Lower leg skin (tissue), 4 donors: Measurements from ENCODE around the gene CLEC16A. TPM values are rescaled to one million over a fixed set of nuclear protein-coding genes. Genes with fewer than 3 reads are reported as not detected.

Source experiments
- DNase-seq, 2 donors: peaks; one replicate each; pipeline ENCODE4 v3.0.0-alpha.2; 2019; ENCODE audit warnings: low spot score in 2 of 2
- H3K4me3 ChIP-seq: fragments of 200-600 bp; sonication (generic); 2 replicates; pipeline ENCODE4 v1.5.1; 2017; ENCODE audit warnings: mild to moderate bottlenecking, low read depth; ENCODE audit not compliant: poor library complexity, severe bottlenecking
- POLR2A ChIP-seq, 2 donors: fragments of 450-650 bp; IDR thresholded peaks; one replicate each; pipeline ENCODE4 v1.6.1; 2016 to 2017; ENCODE audit warnings: antibody characterized with exemption in 2 of 2, mild to moderate bottlenecking in 1 of 2, moderate library complexity in 1 of 2
- WGBS, 2 donors: methylation state at CpG; one replicate each; pipeline ENCODE4 v1.1.5; 2018; 5-methylcytosine and 5-hydroxymethylcytosine counted together
- intact Hi-C: fragments of 100-400 bp; cut with DNase I; formaldehyde crosslinking; loops from one replicate; pipeline ENCODE4 v1.15.0; 2023; ENCODE audit warnings: low total_unique reads
- total RNA-seq, 4 donors: library from RNA; depleted of rRNA; stranded (reverse); fragments of >200 nt; gene quantifications; one replicate each; pipeline ENCODE4 v1.1.0, GENCODE V29; 2016
- TF ChIP-seq, protein P1 (sequence below), 3 donors: fragments of 450-650 bp; IDR thresholded peaks; one replicate each; pipeline ENCODE4 v1.5.1; 2016; ENCODE audit warnings: antibody characterized with exemption in 3 of 3, mild to moderate bottlenecking in 3 of 3, moderate library complexity in 2 of 3

Gene CLEC16A
- total RNA-seq, 4 donors from 2014 or later: 26.8 to 30.0 (median 29.5) TPM

DNA sequence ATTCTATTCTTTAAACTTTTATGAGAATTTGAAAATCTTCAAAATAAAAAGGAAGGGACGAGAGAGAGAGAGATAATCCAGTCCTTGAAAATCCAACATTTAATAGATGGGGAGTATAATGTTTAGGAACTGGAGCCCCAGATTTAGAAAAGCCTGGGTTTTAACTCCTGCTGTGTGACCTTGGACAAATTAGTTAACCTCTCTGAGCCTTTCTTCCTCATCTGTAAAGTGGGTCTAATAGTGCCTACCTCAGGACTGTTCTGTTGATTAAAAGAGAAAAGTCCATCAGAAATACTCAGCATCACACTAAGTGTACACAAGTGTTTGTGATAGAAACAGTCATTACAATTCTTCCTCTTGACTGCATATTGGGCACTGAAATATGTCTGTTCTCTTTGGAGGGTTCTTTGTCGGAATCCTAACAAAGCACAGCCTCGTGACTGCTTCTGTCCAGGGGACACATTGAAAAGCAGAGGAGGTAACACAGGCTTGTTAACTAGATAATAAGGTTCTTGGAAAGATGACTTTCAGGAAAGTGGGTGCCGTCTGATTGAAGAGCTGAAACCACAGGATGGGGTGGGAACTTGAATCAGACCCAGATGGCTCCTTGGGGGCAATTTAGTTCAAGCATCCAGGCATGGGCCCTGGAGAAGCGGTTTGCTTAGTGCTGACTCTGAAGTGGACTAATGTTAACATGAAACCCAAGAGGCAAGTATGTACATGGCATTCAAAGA is 128.2 kb downstream of the CLEC16A start:
- TF ChIP-seq, protein P1, sequence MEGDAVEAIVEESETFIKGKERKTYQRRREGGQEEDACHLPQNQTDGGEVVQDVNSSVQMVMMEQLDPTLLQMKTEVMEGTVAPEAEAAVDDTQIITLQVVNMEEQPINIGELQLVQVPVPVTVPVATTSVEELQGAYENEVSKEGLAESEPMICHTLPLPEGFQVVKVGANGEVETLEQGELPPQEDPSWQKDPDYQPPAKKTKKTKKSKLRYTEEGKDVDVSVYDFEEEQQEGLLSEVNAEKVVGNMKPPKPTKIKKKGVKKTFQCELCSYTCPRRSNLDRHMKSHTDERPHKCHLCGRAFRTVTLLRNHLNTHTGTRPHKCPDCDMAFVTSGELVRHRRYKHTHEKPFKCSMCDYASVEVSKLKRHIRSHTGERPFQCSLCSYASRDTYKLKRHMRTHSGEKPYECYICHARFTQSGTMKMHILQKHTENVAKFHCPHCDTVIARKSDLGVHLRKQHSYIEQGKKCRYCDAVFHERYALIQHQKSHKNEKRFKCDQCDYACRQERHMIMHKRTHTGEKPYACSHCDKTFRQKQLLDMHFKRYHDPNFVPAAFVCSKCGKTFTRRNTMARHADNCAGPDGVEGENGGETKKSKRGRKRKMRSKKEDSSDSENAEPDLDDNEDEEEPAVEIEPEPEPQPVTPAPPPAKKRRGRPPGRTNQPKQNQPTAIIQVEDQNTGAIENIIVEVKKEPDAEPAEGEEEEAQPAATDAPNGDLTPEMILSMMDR (IDR thresholded peaks at IDR 0.05): no peak
- TF ChIP-seq POLR2A (IDR thresholded peaks at IDR 0.05): no peak
- intact Hi-C loops: no loop called here
- no peak overlapping the region for H3K4me3 ChIP-seq
- 75 to 83% methylated on average over 5 of the region's 5 CpGs for WGBS, 2 donors
- DNase-seq: no peak

DNA sequence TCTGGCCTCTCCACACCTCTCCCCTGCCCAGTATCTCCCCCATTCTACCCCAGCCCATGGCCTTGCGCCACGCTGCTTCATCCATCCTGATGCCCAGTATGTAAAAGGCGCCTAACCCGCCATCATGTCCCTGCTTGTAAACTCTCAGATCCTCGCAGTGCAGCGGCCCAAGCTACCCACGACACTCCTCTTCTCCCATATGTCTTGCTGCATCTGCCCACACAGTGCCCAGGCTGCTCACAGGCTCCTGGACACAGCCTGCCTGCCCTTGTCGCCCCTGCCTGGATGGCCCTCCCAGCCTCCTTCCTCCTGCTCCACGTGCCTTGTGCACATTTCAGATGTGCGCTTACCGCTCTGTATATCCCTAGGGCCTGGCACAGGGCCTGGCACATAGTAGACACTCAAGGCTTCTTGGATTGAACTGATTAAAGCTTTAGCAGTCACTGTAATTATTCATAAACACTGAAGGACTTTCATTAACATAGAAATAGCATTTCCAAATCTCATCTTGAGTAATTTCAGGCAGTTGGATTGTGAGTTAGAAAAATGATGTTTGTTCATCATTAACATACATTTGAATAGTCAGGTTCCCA is 129.1 kb downstream of the CLEC16A start:
- TF ChIP-seq, protein P1 (IDR thresholded peaks at IDR 0.05): no peak
- no peak for DNase-seq
- intact Hi-C loops: no loop called here
- WGBS, 2 donors: 72 to 74% methylated on average over 11 of the region's 11 CpGs
- no peak overlapping the region for H3K4me3 ChIP-seq

DNA sequence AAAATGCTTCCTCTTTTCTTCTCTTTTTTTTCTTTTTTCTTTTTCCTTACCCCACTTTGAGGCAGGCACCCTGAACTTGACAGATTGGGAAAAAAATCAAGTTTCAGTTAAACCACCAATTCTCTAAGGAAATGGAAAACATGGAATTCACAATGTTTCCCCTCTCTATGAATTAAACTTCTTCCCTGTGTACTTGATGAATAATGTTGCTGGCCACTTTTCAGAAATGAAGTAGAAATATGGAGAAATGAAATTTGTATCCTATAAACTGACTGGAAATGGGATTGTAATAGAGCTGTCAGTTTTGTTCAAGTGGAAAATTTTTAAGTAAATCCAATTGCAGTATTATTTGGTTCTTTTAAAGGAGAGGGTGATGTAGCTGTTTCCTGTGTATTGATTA is 129.8 kb downstream of the CLEC16A start:
- H3K4me3 ChIP-seq: no peak overlapping the region
- intact Hi-C loops: no loop called here
- DNase-seq: no peak
- TF ChIP-seq POLR2A (IDR thresholded peaks at IDR 0.05): no peak
- TF ChIP-seq, protein P1 (IDR thresholded peaks at IDR 0.05): no peak

DNA sequence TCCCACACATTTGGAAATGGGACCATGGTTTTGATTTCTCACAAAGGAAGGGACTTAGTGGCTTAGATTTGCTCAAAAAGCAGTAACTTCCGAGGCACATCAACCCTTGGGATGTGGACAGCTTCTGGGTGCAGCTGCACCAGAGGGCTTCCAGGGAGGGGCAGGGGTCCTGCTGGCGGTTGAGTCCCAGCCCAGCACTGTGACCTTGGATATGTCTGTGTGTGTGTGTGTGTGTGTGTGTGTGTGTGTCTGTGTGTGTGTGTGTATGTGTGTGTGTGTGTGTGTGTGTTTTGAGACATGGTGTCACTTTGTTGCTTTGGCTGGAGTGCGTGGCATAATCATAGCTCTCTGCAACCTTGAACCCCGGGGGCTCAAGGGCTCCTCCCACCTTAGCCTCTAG is 130.8 kb downstream of the CLEC16A start:
- H3K4me3 ChIP-seq: no peak overlapping the region
- intact Hi-C loops: no loop called here
- 95 to 96% methylated on average over 4 of the region's 4 CpGs for WGBS, 2 donors
- TF ChIP-seq POLR2A (IDR thresholded peaks at IDR 0.05): no peak
- TF ChIP-seq, protein P1 (IDR thresholded peaks at IDR 0.05): no peak
- DNase-seq: no peak

GRCh38 chr16:11076259-11077018 is 132.1 kb downstream of the CLEC16A start:
- 85 to 87% methylated on average over 12 to 13 of the region's 13 CpGs for WGBS, 2 donors
- no peak overlapping the region for H3K4me3 ChIP-seq
- no peak for DNase-seq
- TF ChIP-seq, protein P1 (IDR thresholded peaks at IDR 0.05): no peak
- no peak for TF ChIP-seq POLR2A (IDR thresholded peaks at IDR 0.05)
- intact Hi-C loops: no loop called here
